GM19099 (cell line): ENCODE measurements around the gene INSIG1.

Source experiments
- POLR2A ChIP-seq: IDR thresholded peaks from 3 replicates; pipeline ENCODE4 v1.6.1; 2011; ENCODE audit warnings: low read depth; ENCODE audit not compliant: insufficient read length; ENCODE audit errors: extremely low read depth

The INSIG1 gene

DNA sequence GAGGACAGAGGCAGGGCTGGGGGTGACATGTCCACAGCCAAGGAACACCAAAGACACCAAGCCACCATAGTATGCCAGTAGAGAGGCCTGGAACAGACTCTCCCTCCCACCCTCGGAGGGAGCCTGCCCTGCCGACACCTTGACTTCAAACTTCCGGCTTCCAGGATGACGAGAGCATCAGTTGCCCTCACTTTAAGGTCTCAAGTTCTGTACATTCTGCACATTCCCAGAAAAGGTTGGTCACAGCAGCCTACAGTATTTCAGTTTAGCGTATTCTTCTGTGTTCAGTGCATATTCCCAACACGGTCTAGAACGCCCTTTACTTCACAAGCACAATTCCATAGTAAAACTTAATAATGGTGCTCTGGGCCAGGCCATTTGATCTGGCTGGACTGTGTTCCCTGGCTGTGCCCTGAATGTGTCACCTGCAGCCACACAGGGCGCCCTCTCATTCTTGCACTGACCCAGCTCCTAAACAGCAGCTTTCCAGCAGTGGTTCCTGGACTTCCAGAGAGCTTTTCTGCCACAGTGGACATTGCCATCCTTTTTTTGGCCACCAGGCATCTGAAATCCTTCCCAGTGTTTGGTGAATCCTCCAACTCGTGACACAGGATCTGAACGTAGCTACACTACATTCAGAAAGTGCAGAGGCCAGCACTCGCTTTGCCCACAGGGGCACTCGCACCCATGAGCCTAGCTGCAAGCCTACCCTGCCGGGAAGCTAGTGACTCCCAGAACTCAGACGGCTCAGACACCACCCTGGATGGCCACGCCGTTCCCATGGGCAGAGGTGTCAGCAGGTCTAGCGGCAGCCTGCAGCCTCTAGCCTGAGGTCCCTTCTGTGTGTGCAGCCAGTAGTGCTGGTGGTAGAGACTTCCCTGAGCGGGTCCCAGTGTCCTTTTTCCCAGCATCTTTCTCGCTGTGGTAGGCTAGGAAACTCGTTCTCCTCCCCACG lies 36.4 kb upstream of the INSIG1 start:
- TF ChIP-seq POLR2A, result no peak

DNA sequence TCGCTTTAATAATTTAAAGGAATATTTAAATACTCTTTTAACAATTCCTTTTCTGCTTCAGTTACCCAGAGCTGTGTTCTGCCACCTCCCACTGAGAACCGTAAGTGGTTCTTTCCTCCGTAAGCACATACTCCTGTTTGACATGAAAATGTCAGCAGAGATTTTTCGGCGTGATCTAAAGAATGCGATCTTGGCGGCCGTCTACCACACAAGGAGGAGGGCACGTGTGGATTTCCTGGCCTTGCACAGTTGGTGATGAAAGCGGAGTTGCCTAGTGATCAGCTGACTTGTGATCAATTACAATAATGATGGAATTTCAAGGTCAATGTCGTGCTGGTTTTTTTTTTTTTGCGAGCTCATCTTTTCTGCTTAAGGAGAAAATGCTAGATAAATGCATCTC lies 35.6 kb upstream of the INSIG1 start:
- TF ChIP-seq POLR2A, result no peak

DNA sequence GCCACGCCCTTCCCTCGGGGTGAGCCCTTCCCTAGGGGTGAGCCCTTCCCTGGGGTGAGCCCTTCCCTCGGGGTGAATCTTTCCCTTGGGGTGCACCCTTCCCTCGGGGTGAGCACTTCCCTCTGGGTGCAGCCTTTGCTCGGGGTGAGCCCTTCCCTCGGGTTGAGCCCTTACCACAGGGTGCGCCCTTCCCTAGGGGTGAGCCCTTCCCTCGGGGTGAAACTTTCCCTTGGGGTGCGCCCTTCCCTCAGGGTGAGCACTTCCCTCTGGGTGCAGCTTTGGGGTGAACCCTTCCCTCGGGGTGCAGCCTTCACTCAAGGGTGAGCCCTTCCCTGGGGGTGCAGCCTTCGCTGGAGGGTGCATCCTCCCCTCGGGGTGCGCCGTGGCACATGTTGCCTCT lies 34.6 kb upstream of the INSIG1 start:
- TF ChIP-seq POLR2A, result no peak

DNA sequence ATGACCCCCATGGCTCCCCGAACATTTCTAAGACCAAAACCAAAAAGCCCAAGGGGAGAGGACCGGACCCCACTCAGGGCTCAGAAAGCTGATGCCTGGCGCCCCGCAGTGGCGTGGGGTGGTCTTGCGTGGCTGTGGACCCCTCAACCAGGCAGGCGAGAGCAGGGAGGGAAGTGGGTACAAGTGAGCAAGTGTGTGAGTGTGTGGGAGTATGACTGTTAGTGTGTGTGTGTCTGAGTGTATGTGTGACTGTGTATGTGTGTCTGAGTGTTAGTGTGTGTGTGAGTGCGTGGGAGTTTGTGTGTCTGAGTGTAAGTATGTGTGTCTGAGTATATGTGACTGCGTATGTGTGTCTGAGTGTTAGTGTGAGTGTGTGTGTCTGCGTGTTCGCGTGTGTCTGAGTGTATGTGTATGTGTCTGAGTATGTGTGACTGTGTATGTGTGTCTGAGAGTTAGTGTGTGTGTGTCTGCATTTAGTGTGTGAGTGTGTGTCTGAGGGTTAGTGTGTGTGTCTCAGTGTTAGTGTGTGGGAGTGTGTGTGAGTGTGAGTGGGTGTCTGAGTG lies 34.0 kb upstream of the INSIG1 start:
- no peak for TF ChIP-seq POLR2A

DNA sequence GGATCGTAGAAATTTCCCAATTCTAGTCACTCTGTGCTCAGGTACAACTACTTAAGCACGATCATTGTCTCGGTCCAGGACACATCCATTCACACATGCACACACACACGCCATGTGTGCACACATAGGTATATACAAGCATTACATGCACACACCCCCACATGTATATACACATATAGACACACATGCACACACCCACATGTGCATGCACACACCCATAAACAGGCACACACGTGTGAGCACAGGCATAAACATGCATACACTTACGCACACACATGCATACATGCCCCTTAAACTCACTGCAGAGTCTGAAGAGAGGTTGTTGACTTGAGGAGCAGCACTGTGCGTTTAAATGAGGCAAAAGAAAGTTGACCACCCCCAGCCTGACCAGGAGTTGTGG lies 32.5 kb upstream of the INSIG1 start:
- no peak for TF ChIP-seq POLR2A

DNA sequence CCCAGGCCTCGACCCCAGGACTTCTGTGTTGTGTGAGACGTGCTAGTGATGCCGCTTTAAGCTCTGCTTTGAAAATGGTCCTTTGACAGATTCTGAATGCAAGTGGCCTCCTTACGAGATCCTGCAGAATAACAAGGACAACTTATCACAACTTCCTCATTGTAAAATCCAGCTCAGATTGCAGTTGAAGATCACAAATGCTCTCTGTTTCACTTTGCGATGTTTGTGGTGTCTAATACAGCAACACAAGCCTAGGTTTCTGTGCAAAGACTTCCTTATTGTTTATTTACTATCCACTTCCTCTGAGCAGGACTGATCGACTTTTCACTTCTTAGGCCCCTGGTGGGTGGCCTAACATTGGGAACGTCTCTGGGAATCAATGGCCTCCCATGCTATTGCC lies 31.7 kb upstream of the INSIG1 start:
- TF ChIP-seq POLR2A, result no peak

DNA sequence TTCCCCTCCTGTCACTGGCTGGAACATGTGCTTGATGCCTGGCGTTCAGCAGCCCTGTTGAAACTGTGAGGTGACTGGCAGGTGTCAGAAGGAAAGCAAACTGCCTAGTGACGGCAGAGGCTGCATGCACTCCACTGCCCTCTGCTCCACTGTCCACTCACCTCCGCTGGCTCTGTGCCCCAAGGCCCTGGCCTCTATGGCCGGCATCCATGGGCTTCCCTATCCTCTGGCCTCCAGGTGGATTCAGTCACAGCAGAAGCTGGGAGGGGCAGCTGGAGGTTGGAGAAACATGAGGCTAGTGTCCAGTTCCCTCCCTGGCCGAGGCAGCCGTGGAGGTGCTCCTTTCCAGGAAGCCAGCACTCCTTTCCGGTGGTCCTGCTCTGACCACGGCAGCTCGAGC lies 31.2 kb upstream of the INSIG1 start:
- TF ChIP-seq POLR2A, result no peak

DNA sequence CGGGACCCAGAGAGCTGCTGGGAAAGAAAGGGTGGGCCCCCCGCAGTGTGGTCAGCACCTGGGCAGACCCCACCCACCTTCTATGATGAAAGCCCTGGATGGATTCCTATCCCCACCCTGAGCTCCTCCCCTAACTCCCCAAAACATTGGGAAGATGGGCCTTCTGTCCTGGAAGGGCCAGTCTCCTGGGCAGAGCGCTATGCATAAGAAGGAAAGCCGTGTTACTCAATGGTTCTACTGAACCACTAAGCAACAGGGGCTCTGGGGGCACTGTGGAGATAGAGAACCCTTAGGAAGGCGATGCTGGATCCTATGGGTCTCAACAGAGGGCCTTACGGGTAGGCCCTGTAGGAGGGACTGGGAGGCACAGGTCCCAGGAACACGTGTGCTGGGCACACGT lies 30.7 kb upstream of the INSIG1 start:
- no peak for TF ChIP-seq POLR2A

DNA sequence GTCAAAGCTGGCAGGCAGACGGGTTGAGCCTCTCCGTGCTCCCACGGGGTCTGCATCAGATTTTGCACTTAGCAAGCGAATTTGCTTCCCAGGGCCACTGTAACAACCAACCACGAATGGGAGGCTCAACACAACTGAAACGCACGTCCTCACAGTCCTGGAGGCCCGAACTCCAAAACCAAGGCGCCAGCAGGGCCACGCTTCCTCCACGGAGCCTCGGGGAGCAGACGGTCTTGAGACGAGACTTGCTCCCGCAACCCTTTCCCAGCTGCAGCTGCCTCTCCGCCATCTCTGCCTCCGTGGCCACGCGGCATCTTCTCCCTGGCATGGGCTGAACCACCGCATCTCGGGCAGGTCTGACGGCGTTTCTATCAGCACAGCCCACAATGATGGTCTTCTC lies 30.2 kb upstream of the INSIG1 start:
- TF ChIP-seq POLR2A, result no peak

DNA sequence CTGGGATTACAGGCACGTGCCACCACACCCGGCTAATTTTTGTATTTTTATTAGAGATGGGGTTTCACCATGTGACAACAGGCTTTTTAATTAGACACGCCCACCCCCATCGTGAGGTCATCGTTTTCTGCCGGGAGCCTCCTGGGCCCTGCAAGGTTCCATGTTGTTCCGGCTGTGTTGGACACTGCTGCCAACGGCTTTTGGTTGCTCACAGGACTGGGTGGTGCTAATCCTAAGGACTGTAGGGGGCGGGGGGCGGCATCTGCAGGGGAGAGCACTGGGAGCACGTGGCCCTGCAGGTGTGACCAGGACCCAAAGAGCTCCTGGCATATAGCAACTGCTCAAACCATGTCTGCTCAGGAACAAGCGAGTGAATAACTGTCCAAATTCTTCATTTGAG lies 29.5 kb upstream of the INSIG1 start:
- TF ChIP-seq POLR2A, result no peak

DNA sequence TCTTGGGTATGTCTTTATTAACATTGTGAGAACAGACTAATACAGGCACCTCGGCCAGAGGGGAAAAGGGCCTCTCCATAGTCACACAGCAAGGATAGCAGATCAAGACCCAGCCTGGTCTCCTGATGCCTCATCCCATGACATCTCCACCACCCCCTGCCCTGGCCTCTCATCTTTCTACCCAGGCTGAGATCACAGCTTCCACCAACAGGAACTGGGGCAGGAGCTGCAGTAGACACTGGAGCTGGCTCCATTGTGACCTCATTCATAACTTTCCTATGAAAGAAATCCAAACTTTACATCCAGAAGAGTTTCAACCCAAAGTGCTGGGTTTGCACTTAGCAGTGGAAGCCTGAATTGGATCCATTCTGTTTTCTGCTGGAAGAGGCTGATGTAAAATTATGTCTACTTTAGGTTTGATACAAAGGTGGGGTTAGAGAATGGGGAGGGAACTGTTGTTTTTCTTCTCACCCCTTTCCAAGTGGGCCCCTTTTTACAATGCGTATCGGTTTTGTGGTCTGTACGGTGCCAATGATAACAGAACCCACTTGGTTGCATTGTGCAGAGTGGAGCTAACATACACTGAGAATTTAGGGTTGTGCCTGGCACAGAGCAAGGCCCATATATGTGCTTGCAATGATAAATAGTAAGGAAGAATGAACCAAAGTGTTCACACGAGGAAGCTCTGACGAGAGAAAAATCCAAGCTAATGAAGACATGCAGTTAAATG lies 28.6 kb upstream of the INSIG1 start:
- TF ChIP-seq POLR2A, result no peak

DNA sequence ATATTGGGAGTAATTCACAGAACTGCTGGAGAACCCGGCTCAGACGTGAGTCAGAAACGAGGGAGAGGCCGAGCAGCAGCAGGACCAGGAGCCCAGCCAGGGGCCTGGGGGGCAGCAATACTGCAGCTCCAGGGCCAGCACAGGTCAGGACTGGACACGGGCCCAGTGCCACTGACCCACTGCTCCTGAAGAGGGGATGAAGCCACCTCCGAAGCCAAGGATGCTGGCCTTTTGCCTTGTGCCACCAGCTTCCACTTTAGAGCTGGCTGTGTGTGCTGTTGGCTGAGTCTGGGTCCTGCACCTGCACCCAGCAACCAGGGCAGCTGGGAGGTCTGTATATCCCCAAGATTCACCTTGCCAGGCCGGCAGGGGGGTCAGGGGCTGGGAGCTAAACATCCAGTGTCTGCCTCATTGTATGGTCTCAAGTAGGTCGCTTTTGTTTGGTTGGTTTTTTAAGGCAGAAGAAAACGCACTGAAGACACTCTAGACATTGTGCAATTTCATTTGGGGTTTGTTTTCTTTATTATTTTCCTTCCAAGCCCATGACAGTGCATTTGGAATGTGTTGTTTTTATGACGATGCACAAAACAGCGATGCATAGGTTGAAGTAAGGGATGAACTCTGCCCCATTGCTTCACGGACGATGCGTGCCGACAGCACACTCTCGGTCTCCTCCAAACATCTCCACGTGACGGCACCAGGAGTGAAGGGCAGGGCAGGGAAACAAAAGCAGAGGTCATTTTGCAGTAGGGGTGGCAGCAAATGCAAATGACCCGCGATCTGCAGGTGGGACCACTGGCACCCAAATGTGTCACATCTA lies 27.7 kb upstream of the INSIG1 start:
- no peak for TF ChIP-seq POLR2A

DNA sequence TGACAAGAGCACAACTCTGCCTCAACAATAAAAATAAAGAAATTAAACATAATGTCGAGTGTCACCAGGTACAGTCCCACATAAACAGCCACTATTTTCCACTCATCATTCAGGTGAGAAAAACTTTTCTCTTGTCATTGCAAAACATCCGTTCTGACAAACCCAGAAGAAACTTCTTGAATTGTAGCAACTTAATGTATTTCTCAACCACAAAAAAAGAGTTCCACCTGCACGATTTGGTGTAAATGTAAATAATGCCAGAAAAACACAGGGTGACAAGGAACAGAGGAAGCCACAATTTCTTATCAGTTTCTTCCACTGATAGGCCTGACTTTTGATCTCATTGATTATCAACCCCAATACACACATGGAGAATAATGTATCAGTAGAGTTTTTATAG lies 26.8 kb upstream of the INSIG1 start:
- no peak for TF ChIP-seq POLR2A

DNA sequence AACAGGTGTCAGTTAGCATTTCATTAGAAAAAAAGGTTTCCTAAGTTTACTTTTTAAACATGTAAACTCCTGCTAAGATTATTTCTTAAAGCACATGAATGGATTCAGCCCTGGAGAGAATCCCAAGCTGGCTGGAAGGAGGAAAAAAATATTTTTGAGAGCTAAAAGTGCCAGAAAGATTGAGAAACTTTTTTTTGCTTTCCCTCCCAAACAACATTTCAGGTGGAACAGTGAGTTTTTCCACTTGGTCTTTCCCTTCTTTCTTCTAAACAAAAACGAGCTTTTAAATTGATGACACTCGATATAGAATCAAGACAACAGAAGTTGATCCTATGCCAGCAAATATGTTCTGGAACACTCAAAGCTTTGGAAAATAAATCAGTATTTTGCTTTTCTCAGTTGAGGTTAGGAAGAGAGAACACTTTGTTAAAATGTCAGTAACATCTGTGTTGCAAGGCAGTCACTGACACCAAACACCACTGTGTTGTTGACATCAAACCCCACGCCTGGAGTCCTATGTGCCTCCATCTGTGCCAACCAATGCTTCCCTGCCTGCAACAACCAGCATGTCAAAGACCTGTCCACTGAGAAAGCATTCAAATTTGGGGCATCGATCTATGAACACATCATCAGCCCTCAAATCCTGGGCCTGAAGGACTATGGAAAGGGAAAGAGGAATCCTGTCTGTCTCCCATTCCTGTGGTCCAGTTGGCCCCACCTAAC lies 22.9 kb upstream of the INSIG1 start:
- no peak for TF ChIP-seq POLR2A

DNA sequence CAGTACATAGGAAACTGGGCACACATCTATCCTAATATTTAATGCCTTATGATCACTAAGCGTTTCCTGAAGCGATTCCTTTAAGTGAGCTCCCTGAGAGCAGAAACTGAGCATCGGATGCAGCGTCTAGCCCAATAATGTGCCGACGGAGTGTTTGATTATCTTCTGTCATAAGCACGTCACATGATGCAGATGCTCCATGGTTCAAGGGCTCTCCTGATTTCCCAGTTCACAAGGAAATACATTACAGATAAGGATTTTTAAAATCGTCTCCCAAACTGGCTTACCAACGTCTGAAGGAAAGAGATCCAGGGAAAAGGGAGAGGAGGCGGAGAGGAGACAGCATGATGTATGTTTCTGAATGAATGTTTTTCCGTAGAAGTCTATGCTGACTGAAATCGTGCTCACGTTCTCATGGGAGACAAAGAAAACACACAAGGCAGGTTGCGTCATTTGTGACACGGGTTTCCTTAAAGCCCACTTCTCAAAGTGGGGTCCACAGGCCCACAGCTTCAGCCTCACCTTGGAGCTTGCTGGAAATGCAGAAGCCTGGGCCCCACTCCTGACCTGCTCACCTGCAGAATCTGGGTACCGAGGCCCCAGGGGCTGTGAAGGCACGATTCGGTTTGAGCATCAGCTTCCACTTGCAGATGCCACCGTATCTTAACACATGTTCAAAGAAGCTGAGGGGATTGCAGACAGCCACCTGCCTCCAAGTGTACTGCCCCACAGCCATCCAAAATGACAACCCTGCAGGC lies 21.5 kb upstream of the INSIG1 start:
- TF ChIP-seq POLR2A, result no peak
